ENCODE results near the gene IST1.
A peak's percentile ranks its signal among the peaks of the same experiment; 100 is the strongest.

The IST1 gene

GRCh38 chr16:71867939-71868338 is 27.4 kb upstream of the IST1 start:
- TF ChIP-seq, protein P1, sequence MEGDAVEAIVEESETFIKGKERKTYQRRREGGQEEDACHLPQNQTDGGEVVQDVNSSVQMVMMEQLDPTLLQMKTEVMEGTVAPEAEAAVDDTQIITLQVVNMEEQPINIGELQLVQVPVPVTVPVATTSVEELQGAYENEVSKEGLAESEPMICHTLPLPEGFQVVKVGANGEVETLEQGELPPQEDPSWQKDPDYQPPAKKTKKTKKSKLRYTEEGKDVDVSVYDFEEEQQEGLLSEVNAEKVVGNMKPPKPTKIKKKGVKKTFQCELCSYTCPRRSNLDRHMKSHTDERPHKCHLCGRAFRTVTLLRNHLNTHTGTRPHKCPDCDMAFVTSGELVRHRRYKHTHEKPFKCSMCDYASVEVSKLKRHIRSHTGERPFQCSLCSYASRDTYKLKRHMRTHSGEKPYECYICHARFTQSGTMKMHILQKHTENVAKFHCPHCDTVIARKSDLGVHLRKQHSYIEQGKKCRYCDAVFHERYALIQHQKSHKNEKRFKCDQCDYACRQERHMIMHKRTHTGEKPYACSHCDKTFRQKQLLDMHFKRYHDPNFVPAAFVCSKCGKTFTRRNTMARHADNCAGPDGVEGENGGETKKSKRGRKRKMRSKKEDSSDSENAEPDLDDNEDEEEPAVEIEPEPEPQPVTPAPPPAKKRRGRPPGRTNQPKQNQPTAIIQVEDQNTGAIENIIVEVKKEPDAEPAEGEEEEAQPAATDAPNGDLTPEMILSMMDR (IDR thresholded peaks at IDR 0.05), result no peak

GRCh38 chr16:71869089-71869488 is 26.2 kb upstream of the IST1 start:
- TF ChIP-seq, protein P1 (IDR thresholded peaks at IDR 0.05), result no peak

GRCh38 chr16:71870818-71871217 is 24.5 kb upstream of the IST1 start:
- TF ChIP-seq, protein P1 (IDR thresholded peaks at IDR 0.05), result no peak

DNA sequence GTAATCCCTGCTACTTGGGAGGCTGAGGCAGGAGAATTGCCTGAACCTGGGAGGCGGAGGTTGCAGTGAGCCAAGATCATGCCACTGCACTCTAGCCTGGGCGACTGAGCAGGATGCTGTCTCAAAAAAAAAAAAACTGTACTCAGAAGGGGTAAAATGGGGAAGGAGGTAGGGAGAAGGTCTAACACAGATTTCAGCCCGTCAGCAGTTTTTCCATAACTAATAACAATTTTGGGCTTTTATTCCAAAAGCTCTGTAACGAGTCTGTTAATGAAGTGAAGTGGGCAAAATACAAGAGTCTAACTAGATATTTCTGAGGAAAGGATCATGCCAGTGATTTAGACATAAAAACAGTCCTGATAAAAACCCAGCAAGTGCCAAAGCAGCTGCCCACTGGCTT is 22.1 kb upstream of the IST1 start:
- TF ChIP-seq, protein P1 (IDR thresholded peaks at IDR 0.05), result no peak

DNA sequence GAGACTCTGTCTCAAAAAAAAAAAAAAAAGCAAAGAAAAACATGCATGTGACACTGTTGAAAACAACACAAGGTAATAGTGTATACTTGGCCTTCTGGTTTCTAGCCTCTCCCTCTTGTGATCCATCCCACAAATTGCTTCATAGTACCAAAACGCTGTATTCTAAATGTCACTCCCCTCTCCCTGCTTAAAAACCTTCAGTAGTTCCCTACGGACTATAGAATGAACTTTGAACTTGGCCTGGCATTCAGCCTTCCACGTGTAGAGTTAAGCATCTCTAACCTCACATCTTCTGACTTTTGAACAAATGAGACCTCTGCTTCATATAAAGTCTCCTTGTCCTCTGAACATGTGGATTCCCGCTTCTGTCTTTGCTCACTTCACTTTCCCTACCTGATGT is 16.4 kb upstream of the IST1 start:
- TF ChIP-seq, protein P1 (IDR thresholded peaks at IDR 0.05), result no peak

- TF ChIP-seq, protein P1 (IDR thresholded peaks at IDR 0.05), result no peak
These were observed 15.2 kb upstream of the IST1 start for GRCh38 chr16:71880176-71880575.

- TF ChIP-seq, protein P1 (IDR thresholded peaks at IDR 0.05), result peak; percentile 81
These were observed 12.7 kb upstream of the IST1 start for GRCh38 chr16:71882505-71883167.
